ENCODE measurements around the gene PAPPA2. TPM values are rescaled to one million over a fixed set of nuclear protein-coding genes. Genes with fewer than 3 reads are reported as not detected.

The PAPPA2 gene
- total and polyA plus RNA-seq, 12 donors, result 0.06 to 1.3 (median 0.29) TPM

DNA sequence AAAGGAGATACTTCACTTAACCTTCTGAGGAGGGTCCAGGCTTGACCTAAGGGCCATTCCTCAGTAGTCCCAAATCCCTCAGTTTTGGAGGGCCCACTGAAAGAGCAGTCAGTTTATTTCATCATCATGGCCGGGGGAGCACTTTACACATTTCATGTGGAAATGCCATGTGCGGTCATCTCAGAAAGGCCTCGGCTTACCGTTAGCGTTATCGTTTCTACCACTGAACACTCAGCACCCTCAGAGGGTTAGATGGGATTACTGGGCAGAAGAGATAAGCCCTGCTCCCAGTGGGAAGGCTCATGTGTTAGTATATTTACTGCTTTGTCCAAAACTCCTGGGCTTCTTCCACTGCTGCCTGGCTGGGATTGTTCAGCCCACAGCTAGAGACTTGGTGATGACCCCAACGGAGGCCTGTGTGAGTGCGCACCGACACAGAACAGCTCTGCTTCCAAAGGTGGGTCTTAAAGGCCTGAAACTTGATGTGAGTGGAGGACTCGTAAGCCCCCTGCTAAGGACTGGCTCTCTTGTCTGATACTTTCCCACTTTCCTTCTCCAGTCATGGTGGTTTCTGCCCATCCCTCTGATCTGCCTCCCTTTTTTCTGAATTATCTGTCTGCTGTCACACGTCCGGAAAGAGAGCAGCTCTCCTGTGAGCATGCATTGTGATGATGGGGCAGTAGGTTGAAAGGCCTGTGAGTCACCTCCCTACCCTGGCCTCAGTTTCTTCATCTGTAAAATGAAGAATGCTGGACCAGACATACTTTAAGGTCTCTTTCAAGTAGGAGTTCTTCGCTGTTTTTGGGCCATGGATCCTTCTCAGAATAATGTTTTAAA is 417.0 kb downstream of the PAPPA2 start:
- H3K27ac ChIP-seq, result no peak overlapping the region
- no peak for ATAC-seq
- TF ChIP-seq, protein P1, sequence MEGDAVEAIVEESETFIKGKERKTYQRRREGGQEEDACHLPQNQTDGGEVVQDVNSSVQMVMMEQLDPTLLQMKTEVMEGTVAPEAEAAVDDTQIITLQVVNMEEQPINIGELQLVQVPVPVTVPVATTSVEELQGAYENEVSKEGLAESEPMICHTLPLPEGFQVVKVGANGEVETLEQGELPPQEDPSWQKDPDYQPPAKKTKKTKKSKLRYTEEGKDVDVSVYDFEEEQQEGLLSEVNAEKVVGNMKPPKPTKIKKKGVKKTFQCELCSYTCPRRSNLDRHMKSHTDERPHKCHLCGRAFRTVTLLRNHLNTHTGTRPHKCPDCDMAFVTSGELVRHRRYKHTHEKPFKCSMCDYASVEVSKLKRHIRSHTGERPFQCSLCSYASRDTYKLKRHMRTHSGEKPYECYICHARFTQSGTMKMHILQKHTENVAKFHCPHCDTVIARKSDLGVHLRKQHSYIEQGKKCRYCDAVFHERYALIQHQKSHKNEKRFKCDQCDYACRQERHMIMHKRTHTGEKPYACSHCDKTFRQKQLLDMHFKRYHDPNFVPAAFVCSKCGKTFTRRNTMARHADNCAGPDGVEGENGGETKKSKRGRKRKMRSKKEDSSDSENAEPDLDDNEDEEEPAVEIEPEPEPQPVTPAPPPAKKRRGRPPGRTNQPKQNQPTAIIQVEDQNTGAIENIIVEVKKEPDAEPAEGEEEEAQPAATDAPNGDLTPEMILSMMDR (IDR thresholded peaks at IDR 0.05), result no peak
- no peaks in the 10 kb centered on the region for H3K27me3 ChIP-seq
- 82 to 88% methylated on average over 13 of the region's 13 CpGs for WGBS, 2 donors
- H3K9me3 ChIP-seq, result no peaks in the 10 kb centered on the region
- H3K4me1 ChIP-seq, result peaks cover 0 to 6% (median 0%) of the 10 kb centered on the region in 9 donors
- intact Hi-C loops (cut with DNase I), result loop anchor here (1.0 to 10.0 kb wide), 9 partner anchors 188 to 505 kb away; no protein-coding TSS in a partner anchor
- no peak for DNase-seq
- no peak overlapping the region for H3K4me3 ChIP-seq
- no peaks in the 10 kb centered on the region for H3K36me3 ChIP-seq

DNA sequence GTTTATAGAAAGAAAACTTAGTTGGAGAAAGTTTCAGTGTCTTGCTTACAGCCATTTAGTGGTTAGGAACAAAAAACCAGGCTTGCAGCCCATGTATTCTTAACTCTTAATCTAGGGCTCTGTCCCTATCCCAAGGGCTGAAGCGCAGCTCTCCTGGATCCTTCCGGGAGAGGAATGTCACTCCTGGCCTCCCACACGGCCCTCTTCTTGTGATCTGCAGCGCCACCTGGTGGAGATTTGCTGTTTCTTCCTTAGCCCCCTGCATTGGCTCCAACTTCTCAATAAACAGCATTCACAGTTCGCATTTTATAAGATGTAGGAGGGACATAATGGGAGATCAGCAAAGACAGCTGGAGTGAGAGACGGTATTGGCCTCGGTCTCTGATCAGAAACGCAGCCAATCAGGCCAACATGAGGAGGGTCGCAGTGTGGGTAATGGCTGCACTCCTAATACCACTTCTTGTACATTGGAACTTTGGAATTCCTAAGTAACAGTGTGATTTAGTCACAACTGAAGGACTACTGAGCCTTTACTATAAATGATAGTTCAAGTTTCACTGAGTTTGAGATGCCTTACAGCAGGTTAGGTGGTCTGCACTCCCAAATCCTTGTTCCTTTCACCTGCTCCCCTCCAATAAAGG is 418.1 kb downstream of the PAPPA2 start:
- peak; percentile 40 to 91 (median 82) for ATAC-seq
- TF ChIP-seq, protein P1 (IDR thresholded peaks at IDR 0.05), result peak; percentile 67 to 87 (median 84)
- Histone ChIP-seq H3K4me1 (peaks cover 0 to 6% (median 0%) of the 10 kb centered on the region in 9 donors), H3K9me3 (no peaks in the 10 kb centered on the region), H3K27ac (no peak overlapping the region), H3K27me3 (no peaks in the 10 kb centered on the region), H3K36me3 (no peaks in the 10 kb centered on the region), H3K4me3 (no peak overlapping the region)
- intact Hi-C loops (cut with DNase I), result loop anchor here (1.0 to 10.0 kb wide), 8 partner anchors 319 to 506 kb away; no protein-coding TSS in a partner anchor
- WGBS, 2 donors, result 15 to 17% methylated on average over 9 of the region's 9 CpGs
- DNase-seq, result peak; percentile 60 to 68

DNA sequence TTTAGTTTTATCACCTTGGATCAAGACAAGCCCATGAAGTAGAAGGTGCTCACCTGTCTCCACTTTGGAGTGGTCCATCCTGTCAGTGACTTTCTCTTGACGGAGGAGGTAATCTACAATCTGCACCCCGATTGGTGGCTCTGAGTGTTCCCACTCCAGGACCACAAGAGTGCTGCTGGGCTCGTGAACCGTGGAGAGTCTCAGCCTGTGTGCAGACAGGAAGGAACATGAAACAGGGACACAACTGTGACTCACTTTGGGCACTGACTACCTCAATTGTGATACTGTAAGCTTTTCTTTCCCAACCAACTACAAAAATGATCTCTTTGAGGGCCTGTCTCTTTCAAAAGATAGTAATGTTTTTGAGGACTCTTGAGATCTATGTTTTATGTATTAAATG is 421.3 kb downstream of the PAPPA2 start:
- 76 to 78% methylated on average over 4 of the region's 4 CpGs for WGBS, 2 donors

DNA sequence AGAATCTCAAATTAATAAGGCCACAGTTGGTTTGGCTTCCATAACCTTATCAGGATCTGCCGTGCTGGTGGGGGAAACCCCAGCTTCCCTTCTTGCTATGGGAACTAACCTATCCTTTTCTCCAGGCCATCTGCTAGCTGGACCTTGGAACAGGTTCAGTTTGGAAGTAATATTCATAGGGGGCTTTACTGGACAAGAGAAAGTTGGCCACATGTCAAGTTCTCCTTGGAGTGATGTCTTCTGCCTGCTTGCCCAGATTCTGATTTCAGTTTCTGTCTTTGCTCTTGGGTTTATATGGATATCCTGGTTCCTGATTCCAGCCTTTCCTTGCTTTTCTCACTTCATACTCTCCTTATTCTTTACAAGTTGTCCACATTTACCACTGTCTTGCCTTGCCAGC is 421.9 kb downstream of the PAPPA2 start:
- peaks cover 0 to 15% (median 0%) of the 10 kb centered on the region in 9 donors for H3K4me1 ChIP-seq
- DNase-seq (no peak), ATAC-seq (no peak)
- no peak overlapping the region for H3K27ac ChIP-seq
- no peak overlapping the region for H3K4me3 ChIP-seq
- TF ChIP-seq, protein P1 (IDR thresholded peaks at IDR 0.05), result no peak
- intact Hi-C loops (cut with DNase I), result loop anchor here in 8 of 10 donors (5.0 to 10.0 kb wide), 4 partner anchors 323 to 510 kb away; no protein-coding TSS in a partner anchor
- H3K27me3 ChIP-seq, result no peaks in the 10 kb centered on the region
- WGBS, 2 donors, result 61 to 66% methylated on average over 1 of the region's 1 CpG
- no peaks in the 10 kb centered on the region for H3K36me3 ChIP-seq
- H3K9me3 ChIP-seq, result no peaks in the 10 kb centered on the region

More for the DNA sequence above, 421.3 kb downstream of the PAPPA2 start:
- ATAC-seq (no peak), DNase-seq (no peak)
- H3K27me3 ChIP-seq, result no peaks in the 10 kb centered on the region
- H3K9me3 ChIP-seq, result no peaks in the 10 kb centered on the region
- H3K27ac ChIP-seq, result no peak overlapping the region
- no peak overlapping the region for H3K4me3 ChIP-seq
- H3K36me3 ChIP-seq, result no peaks in the 10 kb centered on the region
- intact Hi-C loops (cut with DNase I), result loop anchor here in 8 of 10 donors (5.0 to 10.0 kb wide), 4 partner anchors 322 to 509 kb away; no protein-coding TSS in a partner anchor
- H3K4me1 ChIP-seq, result peaks cover 0 to 15% (median 0%) of the 10 kb centered on the region in 9 donors
- TF ChIP-seq, protein P1 (IDR thresholded peaks at IDR 0.05), result no peak
